Peyer's patch (tissue), 4 donors: ENCODE data around the gene GPC5.

Experiments
- CTCF ChIP-seq, 6 experiments: fragments of 450-650 bp in 4 of 6; fragments of 200-600 bp in 2 of 6; sonication (generic) in 1 of 6; IDR thresholded peaks; one replicate each; pipeline ENCODE4 v1.5.1; 2017 to 2019; ENCODE audit warnings: antibody characterized with exemption in 6 of 6, mild to moderate bottlenecking in 3 of 6, moderate library complexity in 1 of 6
- POLR2A ChIP-seq, 2 donors: fragments of 450-650 bp; IDR thresholded peaks; one replicate each; pipeline ENCODE4 v1.5.1; 2017; ENCODE audit warnings: antibody characterized with exemption in 2 of 2, mild to moderate bottlenecking in 2 of 2, moderate library complexity in 2 of 2

- TF ChIP-seq CTCF (IDR thresholded peaks at IDR 0.05) (no peak), POLR2A (IDR thresholded peaks at IDR 0.05) (no peak)
Measured at GRCh38 chr13:92530364-92530763, 1131.9 kb downstream of the GPC5 start.
